Neuronal stem cell (in vitro differentiated cells): ENCODE results near the gene MRRF.

ENCODE experiments used
- DNase-seq: peaks from one replicate; pipeline ENCODE4 v3.0.0-alpha.2; 2013; ENCODE audit warnings: low spot score
- H2AFZ ChIP-seq: one replicate; pipeline ENCODE4 v1.6.1; 2013; ENCODE audit warnings: mild to moderate bottlenecking, low read length, inconsistent platforms
- H2AK5ac ChIP-seq: 2 replicates; pipeline ENCODE4 v1.6.1; 2013; ENCODE audit warnings: low read depth, mild to moderate bottlenecking, inconsistent platforms, low read length, moderate library complexity, mixed read lengths
- H2BK120ac ChIP-seq: 2 replicates; pipeline ENCODE4 v1.6.1; 2013; ENCODE audit warnings: low read depth, mild to moderate bottlenecking, inconsistent platforms, low read length, moderate library complexity, mixed read lengths
- H2BK12ac ChIP-seq: one replicate; pipeline ENCODE4 v1.6.1; 2013; ENCODE audit warnings: low read length, inconsistent platforms
- H2BK15ac ChIP-seq: 2 replicates; pipeline ENCODE4 v1.6.1; 2013; ENCODE audit warnings: mild to moderate bottlenecking, low read length, inconsistent platforms, mixed read lengths
- H2BK5ac ChIP-seq: one replicate; pipeline ENCODE4 v1.6.1; 2013; ENCODE audit warnings: inconsistent platforms, mild to moderate bottlenecking, low read length, moderate library complexity
- H3K14ac ChIP-seq: one replicate; pipeline ENCODE4 v1.6.1; 2013; ENCODE audit warnings: low read length, inconsistent platforms
- H3K18ac ChIP-seq: 2 replicates; pipeline ENCODE4 v1.6.1; 2013; ENCODE audit warnings: low read length, inconsistent platforms
- H3K23ac ChIP-seq: 2 replicates; pipeline ENCODE4 v1.6.1; 2013; ENCODE audit warnings: low read depth, mild to moderate bottlenecking, mixed read lengths, low read length, inconsistent platforms; ENCODE audit not compliant: poor library complexity
- H3K27ac ChIP-seq: replicated peaks from 3 replicates; pipeline ENCODE4 v1.5.1; 2013; ENCODE audit warnings: low read length, inconsistent platforms
- H3K27me3 ChIP-seq, 3 experiments: 2 replicates each; pipeline ENCODE4 v1.6.1; 2013; ENCODE audit warnings: low read length in 3 of 3, mild to moderate bottlenecking in 2 of 3, inconsistent platforms in 1 of 3, low read depth in 1 of 3, mixed read lengths in 1 of 3, moderate library complexity in 1 of 3; ENCODE audit not compliant: control insufficient read depth in 3 of 3, insufficient read depth in 3 of 3
- H3K36me3 ChIP-seq, 2 donors: replicated peaks in 1 of 2; 2 replicates each; pipeline ENCODE4 v1.6.1; 2013; ENCODE audit warnings: low read length in 2 of 2; ENCODE audit not compliant: control insufficient read depth in 2 of 2, insufficient read depth in 2 of 2
- H3K4ac ChIP-seq: 2 replicates; pipeline ENCODE4 v1.6.1; 2013; ENCODE audit warnings: inconsistent platforms, mild to moderate bottlenecking, low read length, moderate library complexity
- H3K4me1 ChIP-seq, 2 donors: 1 replicate in 1 of 2; 2 replicates in 1 of 2; pipeline ENCODE4 v1.6.1; 2013; ENCODE audit warnings: low read length in 2 of 2, low read depth in 1 of 2; ENCODE audit not compliant: control insufficient read depth in 2 of 2, insufficient read depth in 1 of 2
- H3K4me2 ChIP-seq: one replicate; pipeline ENCODE4 v1.6.1; 2013; ENCODE audit warnings: mild to moderate bottlenecking, low read length, inconsistent platforms; ENCODE audit not compliant: insufficient read depth, poor library complexity, severe bottlenecking
- H3K4me3 ChIP-seq, 2 donors: 2 replicates each; pipeline ENCODE4 v1.5.1; 2013; ENCODE audit warnings: low read length in 2 of 2, mild to moderate bottlenecking in 2 of 2, inconsistent platforms in 1 of 2, moderate library complexity in 1 of 2
- H3K79me1 ChIP-seq: one replicate; pipeline ENCODE4 v1.6.1; 2013; ENCODE audit warnings: low read depth, mild to moderate bottlenecking, inconsistent platforms, low read length, moderate library complexity
- H3K9ac ChIP-seq: one replicate; pipeline ENCODE4 v1.6.1; 2013; ENCODE audit warnings: mild to moderate bottlenecking, low read depth, low read length, inconsistent platforms; ENCODE audit not compliant: poor library complexity
- H3K9me3 ChIP-seq, 2 donors: replicated peaks in 1 of 2; 2 replicates each; pipeline versions ENCODE3 to v1.6.1; 2013; ENCODE audit warnings: low read length in 2 of 2, mild to moderate bottlenecking in 2 of 2, inconsistent platforms in 1 of 2, low read depth in 1 of 2, mixed read lengths in 1 of 2, moderate library complexity in 1 of 2; ENCODE audit not compliant: control insufficient read depth in 2 of 2, insufficient read depth in 1 of 2
- H4K8ac ChIP-seq: one replicate; pipeline ENCODE4 v1.6.1; 2013; ENCODE audit warnings: low read depth, mild to moderate bottlenecking, inconsistent platforms, low read length, moderate library complexity
- H4K91ac ChIP-seq: one replicate; pipeline ENCODE4 v1.6.1; 2013; ENCODE audit warnings: low read length, low read depth, mild to moderate bottlenecking, inconsistent platforms; ENCODE audit not compliant: poor library complexity
- WGBS, 2 donors: extraction: QIAGEN DNeasy Blood & Tissue Kit; methylation state at CpG; one replicate each; pipeline ENCODE4 v1.1.7; 2013; ENCODE audit warnings: missing lambda C conversion rate in 2 of 2, mixed read lengths in 1 of 2; ENCODE audit not compliant: insufficient read length in 2 of 2, insufficient replicate concordance in 1 of 2; ENCODE audit errors: extremely low coverage in 2 of 2; 5-methylcytosine and 5-hydroxymethylcytosine counted together

Gene MRRF

GRCh38 chr9:122287214-122287720, 22.6 kb downstream of the MRRF start:
- Histone ChIP-seq H3K4ac (no peak overlapping the region), H3K9me3 (no peaks in the 10 kb centered on the region), H3K36me3 (peaks cover 13 to 85% of the 10 kb centered on the region in 2 donors), H3K4me2 (no peak overlapping the region), H3K4me1 (no peaks in the 10 kb centered on the region), H2AK5ac (no peak overlapping the region), H2BK15ac (no peak overlapping the region), H2AFZ (no peak overlapping the region), H3K79me1 (no peaks in the 10 kb centered on the region), H3K27me3 (no peaks in the 10 kb centered on the region), H3K18ac (no peak overlapping the region), H4K91ac (no peak overlapping the region), H3K23ac (no peak overlapping the region), H2BK120ac (no peak overlapping the region), H2BK12ac (no peak overlapping the region), H4K8ac (no peak overlapping the region), H3K14ac (no peak overlapping the region), H3K27ac (no peak overlapping the region), H2BK5ac (no peak overlapping the region), H3K4me3 (no peak overlapping the region), H3K9ac (no peak overlapping the region)
- no peak for DNase-seq
- no CpG with 5 or more reads among the region's 1 CpG for WGBS, 2 donors

GRCh38 chr9:122291458-122291857, 26.8 kb downstream of the MRRF start:
- H2AK5ac ChIP-seq: no peak overlapping the region
- no CpG with 5 or more reads among the region's 3 CpGs for WGBS, 2 donors
- no peak for DNase-seq

DNA sequence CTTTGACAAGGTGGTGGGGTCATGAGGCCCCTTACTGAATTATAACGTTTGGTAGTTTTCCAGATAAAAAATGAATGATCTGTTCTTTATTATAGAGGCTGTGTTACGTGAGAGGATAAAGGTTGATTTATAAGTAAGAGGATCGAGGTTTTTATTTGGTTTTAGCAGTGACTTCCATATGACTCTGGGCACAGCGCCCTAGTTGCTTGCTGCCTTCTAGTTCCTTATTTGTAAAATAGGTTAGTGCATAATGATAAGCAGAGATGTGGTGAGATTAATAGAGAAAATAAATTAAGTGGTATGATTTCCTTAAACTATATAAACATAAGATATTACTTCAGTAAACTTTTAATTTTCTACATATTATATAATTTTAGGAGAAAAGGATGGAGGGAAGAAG, 29.8 kb downstream of the MRRF start:
- Histone ChIP-seq H3K36me3 (peaks cover 9 to 80% of the 10 kb centered on the region in 2 donors), H2AFZ (no peak overlapping the region), H3K9ac (no peak overlapping the region), H3K23ac (no peak overlapping the region), H2AK5ac (no peak overlapping the region), H2BK12ac (no peak overlapping the region), H3K18ac (no peak overlapping the region), H4K91ac (no peak overlapping the region), H2BK120ac (no peak overlapping the region), H3K4me3 (no peak overlapping the region), H3K4me2 (no peak overlapping the region), H3K4ac (no peak overlapping the region), H3K27ac (no peak overlapping the region), H2BK5ac (no peak overlapping the region), H2BK15ac (no peak overlapping the region), H3K14ac (no peak overlapping the region), H3K4me1 (no peaks in the 10 kb centered on the region), H4K8ac (no peak overlapping the region), H3K9me3 (peaks cover 0 to 5% of the 10 kb centered on the region in 2 donors), H3K27me3 (no peaks in the 10 kb centered on the region), H3K79me1 (no peaks in the 10 kb centered on the region)
- 100% methylated on average over 1 to 2 of the region's 4 CpGs for WGBS, 2 donors
- DNase-seq: no peak

More at GRCh38 chr9:122291458-122291857, 26.8 kb downstream of the MRRF start:
- no peak overlapping the region for H3K14ac ChIP-seq
- H3K9me3 ChIP-seq: peaks cover 0 to 2% of the 10 kb centered on the region in 2 donors
- no peak overlapping the region for H3K4ac ChIP-seq
- no peak overlapping the region for H3K9ac ChIP-seq
- no peak overlapping the region for H3K23ac ChIP-seq
- H3K27ac ChIP-seq: no peak overlapping the region
- no peak overlapping the region for H2BK15ac ChIP-seq
- H3K4me3 ChIP-seq: no peak overlapping the region
- H3K4me2 ChIP-seq: no peak overlapping the region
- H2BK5ac ChIP-seq: no peak overlapping the region
- no peak overlapping the region for H3K18ac ChIP-seq
- no peaks in the 10 kb centered on the region for H3K27me3 ChIP-seq
- no peaks in the 10 kb centered on the region for H3K79me1 ChIP-seq
- no peak overlapping the region for H2BK120ac ChIP-seq
- no peaks in the 10 kb centered on the region for H3K4me1 ChIP-seq
- no peak overlapping the region for H4K8ac ChIP-seq
- H2BK12ac ChIP-seq: no peak overlapping the region
- no peak overlapping the region for H4K91ac ChIP-seq
- H2AFZ ChIP-seq: no peak overlapping the region
- peaks cover 11 to 85% of the 10 kb centered on the region in 2 donors for H3K36me3 ChIP-seq

DNA sequence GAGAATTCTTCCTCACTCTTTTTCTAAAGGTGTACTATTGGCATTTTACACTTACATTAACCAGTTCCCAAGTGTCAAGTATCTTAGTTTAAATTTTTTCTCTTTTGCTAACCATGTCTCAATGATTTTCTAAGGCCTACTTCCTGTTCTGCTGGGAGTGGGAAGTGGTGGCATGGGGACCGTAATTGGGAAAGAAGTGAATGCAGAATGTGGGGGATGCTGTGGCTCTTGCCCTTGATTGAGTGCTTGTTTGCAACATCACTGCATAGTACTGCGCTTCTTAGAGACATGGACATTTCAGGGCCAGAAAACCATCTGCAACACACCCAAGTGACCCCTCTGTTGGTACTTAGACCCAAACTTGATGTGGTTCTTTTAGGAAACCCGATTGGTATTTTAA, 32.8 kb downstream of the MRRF start:
- Histone ChIP-seq H3K9ac (no peak overlapping the region), H2BK5ac (no peak overlapping the region), H2AK5ac (no peak overlapping the region), H3K18ac (no peak overlapping the region), H3K4ac (no peak overlapping the region), H2BK12ac (no peak overlapping the region), H3K4me1 (peaks cover 0 to 2% of the 10 kb centered on the region in 2 donors), H3K23ac (no peak overlapping the region), H3K36me3 (peaks cover 8 to 70% of the 10 kb centered on the region in 2 donors), H4K8ac (no peak overlapping the region), H3K4me3 (no peak overlapping the region), H2BK120ac (no peak overlapping the region), H4K91ac (no peak overlapping the region), H3K79me1 (no peaks in the 10 kb centered on the region), H3K4me2 (no peak overlapping the region), H3K27me3 (no peaks in the 10 kb centered on the region), H3K27ac (no peak overlapping the region), H2BK15ac (no peak overlapping the region), H2AFZ (no peak overlapping the region), H3K14ac (no peak overlapping the region), H3K9me3 (peaks cover 0 to 5% of the 10 kb centered on the region in 2 donors)
- no CpG with 5 or more reads among the region's 3 CpGs for WGBS, 2 donors
- no peak for DNase-seq
